GM19238 (cell line): ENCODE results near the gene ELOVL6.
"Not testable (repeated sequence)": the region's sequence is repeated elsewhere in the genome, so short reads cannot be mapped to it uniquely, and the experiment has no call there.

Experiments used
- DNase-seq: peaks from one replicate; pipeline ENCODE4 v3.0.0; 2011; ENCODE audit warnings: low spot score; ENCODE audit not compliant: insufficient read length

The ELOVL6 gene

DNA sequence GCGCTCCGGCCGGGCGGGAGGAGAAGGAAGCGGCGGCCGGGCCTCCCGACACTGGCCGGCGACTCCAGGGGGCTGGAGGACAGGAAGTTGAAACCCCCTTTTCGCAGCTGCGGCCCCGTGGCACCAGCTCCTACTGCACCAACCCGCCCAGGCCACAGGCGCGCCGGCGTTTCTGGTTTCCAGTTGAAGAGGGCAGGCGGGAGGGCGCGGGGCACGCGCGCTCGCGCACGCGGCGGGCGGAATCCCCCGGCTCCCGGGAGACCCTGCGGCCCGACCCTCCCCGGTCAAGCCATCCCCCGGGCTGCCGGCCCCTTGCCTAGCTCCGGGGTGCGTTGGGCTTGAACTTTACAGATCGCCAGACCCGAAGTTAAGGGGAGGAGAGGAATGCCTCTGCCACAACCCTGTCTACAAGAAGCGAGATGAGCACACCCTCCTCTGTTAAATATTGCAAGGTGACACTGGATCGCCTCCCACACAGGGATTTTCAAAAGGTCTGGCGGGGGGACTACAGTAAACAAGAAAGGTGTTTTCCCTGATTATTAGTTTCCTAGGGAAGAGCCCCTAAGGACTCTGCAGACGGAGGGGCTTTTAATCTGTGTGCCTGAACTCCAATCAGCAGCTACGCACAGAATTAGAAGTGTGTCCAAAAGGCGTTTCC, 1.4 kb downstream of the ELOVL6 start:
- DNase-seq = peak; percentile 40

DNA sequence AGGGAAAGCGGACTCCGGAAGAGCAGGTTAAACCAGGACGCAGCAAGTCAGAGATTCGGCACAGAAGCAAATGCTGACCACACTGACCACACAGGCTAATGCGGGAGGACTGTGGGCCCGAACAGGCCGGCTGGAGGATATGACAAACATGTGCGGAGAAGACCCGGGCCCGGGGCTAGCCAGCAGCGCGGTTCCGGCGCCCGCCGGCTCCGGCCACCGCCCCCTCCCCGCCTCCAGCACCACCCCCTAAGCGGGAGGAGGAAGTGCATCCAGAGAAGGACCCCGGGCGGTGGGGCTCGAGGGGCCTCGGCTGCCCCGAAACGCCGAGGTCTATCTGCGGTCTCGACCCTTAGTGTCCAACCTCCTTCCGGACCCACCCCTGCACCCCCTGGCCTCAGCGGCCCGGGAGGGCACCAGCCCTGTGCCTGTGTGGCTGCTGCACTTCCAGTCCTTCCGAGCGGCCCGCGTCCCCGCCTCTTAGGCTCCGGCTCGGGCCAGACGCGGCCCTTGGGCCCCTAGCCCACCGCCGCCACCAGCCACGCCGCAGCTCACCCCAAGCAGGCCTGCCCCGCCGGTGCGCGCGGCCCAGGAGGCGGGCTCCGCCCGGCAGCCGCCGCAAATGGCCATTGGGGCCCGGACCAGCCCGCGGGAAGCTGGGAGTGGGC, 2.1 kb downstream of the ELOVL6 start:
- DNase-seq = peak; percentile 26

DNA sequence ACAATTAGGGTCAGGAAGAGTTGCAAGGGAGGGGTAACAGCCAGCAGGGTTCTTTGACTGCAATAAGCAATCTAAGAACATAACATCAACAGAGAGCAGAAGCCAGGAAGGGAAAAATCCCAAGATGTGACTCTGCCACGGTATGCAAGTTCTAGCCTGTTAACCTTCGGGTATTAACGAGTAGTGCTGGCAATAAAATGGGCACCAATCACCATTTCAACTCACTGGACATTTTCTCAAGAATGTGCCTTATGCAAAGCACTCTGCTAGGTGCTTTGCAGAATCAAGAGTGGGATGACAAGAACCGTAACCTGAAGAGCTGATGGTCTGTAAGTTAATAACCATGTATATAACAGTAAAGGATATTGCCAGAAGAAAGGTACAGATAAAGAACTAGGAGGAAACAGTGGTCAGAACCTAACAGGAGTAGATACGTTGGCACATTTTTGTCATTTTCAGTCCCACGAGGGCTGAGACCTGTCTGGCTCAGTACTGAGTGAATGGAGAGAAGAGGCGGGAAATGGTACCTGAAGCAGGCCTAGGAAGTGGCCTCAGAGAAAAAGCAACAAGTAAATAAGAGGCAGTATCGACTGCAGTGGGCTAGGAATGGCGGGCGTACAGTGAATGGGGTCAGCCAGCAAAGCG, 2.7 kb downstream of the ELOVL6 start:
- DNase-seq = no peak

DNA sequence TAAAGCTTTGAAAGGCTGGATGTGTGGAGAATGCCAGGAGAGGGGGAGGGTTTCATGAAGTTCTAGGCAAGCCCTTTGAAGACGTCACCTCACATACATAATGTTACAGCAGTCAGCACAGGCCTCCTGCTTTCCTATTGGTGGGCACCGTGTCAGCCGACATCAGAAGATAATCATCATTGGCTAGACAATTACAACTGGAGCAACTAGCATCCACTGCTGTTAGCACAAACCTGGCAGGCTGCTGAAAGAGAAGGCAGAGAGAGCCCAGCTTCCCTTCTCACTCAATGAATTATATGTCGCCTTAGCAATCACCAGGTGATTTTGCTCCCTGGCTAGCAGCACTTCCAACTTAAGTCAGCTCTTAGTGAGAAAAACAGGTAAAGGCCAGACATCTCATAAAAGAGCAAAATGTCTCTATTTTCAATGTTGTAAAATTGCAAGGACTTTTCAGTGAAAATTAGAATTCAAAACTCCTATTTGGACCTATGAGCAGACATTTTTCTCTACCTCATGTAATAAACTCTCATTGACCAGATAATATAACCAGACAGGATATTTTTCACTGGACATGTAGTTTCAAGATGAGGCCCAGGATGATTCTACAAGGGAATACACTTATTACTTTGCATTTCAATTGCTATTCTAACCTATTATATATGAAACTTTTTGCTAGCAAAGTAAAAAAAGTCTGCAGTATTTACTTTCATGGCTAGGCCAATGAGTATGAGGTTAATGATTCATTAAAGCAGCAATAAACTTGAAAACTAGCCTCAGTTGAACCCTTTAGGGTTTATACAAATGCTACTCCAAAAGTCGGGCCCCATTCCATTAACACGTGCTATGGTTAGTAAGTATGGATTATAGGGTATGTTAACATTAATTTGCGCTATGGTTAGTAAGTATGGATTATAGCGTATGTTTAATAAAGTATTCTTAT, 4.3 kb downstream of the ELOVL6 start:
- peak; percentile 66 for DNase-seq

DNA sequence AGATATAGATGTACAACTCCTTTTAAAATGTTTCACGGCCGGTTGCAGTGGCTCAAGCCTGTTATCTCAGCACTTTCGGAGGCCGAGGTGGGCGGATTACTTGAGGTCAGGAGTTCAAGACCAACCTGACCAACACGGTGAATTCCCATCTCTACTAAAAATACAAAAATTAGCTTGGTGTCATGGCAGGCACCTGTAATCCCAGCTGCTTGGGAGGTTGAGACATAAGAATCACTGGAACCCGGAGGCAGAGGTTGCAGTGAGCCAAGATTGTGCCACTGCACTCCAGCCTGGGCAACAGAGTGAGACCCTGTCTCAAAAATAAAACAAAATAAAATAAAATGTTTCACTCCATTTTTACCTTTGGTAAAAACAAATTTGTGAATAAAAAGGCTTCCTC, 5.1 kb downstream of the ELOVL6 start:
- not testable (repeated sequence) for DNase-seq

DNA sequence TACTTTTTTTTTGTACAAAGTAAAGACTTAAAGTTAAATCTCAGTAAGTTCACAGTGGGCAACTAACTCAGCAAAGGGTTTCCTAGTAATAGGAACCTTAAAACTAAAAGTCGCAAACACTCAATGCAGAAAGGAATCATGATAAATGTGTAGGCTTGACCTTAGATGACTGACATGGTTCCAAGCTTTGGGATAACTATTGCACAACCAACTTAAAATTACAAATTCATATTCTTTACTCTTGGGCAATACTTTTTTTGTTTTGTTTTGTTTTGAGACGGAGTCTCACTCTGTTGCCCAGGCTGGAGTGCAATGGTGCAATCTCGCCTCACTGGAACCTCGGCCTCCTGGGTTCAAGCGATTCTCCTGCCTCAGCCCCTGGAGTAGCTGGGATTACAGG, 8.2 kb downstream of the ELOVL6 start:
- DNase-seq = no peak

DNA sequence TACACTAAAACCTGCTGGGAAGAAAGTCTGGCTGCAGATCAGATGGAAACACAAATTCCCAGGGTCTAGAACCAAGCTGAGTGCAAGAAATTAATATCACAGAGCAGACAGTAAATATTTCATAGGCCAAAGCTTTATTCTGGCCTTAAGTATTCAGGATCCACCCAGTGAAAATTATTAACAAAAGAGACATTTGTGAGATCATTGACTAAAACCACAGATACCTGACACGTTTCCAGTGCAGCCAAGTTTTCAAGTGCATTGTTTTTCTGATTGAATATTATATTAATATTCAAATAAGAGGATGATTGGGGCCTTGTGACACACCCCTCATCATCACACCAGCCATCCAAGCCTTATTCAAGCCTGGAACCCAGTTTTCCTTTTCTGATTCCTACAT, 10.3 kb downstream of the ELOVL6 start:
- DNase-seq = no peak

DNA sequence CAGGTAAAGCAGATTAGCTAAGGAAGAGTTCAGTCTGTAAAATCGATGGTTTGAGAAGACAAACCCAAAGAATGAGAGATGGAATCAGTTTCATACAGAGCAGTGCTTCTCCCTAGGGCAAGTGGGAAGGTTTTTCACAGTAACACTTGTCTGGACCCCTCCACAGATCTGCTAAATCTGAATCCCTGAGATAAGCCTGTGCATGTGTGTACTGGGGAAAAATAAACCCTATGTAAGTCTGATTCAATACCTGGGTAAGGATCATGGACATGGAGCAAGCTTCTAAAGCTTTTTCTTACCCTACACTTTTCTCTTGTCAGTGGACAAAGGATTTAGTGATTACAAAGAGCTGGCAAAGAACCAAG, 13.6 kb downstream of the ELOVL6 start:
- no peak for DNase-seq

DNA sequence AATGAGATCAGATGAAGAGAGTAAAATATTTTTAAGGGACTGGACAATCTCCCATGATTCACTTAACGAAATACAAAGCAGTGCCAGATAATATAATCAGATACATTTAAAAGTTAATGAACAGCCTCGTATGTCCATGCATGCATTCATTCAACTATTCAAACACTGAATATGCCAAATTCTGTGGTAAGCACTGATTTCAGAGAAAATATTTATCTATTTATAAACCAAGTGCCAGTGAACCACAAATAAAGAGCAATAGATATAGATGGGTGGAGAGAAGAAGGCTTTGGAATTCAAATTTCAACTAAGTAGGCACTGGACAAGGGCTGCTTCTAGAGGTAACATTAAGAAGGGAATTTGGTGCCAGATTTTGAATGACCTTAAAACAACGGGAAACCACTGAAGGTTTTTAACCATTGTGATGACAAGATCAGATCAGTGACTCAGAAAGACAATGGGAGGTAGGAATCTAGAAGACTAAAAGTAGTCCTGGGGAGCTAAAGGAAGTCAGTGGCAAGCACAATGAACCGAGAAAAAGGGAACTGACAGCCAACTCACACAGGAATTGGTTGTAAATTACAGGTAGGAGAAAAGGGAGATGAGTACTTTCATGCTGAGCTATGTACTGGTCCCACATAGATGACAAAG, 14.2 kb downstream of the ELOVL6 start:
- no peak for DNase-seq

DNA sequence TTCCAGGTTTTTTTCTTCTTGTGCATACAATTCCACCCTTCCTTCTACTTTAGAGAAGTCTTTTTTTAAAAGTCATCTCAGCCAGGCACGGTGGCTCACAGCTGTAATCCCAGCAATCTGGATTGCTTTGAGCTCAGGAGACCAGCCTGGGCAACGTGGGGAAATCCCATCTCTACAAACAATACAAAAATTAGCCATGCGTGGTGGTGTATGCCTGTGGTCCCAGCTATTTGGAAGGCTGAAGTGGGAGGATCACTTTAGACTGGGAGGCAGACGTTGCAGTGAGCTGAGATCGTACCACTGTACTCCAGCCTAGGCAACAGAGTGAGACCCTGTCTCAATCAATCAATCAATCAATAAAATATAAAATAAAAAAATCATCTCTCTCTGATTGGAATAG, 14.8 kb downstream of the ELOVL6 start:
- DNase-seq = no peak

DNA sequence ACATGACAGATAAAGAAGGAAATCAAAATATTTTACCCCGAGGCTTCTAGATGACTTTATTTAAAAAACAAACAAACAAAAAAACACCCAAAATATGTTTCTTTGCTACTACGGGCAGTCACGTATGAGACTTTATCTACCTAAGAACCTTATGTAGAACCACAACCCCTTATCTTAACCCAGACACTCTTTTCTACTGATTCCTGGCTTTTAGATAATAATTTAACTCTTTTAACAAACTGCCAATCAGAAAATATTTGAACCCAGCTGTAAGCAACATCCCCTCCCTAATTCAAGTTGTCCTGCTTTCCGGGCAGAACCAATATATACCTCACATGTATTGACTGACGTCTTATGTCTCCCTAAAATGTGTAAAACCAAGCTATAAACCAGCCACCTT, 15.4 kb downstream of the ELOVL6 start:
- no peak for DNase-seq

DNA sequence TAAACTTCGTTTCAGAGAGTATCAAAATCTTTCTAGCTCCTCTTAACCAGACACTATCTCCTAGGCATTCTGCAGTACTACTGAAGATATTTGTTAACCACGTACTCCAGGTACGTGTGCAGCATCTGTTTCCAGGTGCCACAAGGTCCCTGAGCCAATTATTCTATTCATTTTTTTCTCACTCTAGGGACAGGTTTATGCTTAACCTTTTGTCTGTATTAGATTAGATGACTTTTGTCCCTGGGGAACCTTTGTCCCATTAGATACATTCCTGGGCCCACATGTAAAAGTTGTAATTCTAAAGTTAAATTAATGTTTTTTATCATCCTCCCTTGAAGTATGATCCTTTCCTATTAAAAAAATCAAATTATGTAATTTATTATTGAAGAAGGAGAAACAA, 16.5 kb downstream of the ELOVL6 start:
- no peak for DNase-seq

DNA sequence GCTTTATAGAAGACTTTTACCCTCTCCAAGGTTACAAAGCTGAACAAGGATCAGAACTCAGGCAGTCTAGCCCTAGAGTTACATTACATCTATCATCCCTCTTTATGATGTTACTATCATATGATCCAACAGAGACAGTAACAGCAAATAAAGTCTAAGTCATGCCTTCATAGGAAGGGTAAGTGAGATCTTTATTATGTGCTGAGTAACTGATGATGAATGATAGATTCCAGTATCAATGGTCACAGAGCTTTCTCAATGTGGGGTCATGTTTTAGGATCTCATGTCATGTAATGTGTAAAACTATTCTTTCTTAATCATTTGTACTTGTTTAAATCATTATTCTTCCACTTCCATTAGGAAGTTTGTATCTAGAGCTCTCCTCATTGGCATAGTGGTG, 22.8 kb downstream of the ELOVL6 start:
- DNase-seq = no peak

DNA sequence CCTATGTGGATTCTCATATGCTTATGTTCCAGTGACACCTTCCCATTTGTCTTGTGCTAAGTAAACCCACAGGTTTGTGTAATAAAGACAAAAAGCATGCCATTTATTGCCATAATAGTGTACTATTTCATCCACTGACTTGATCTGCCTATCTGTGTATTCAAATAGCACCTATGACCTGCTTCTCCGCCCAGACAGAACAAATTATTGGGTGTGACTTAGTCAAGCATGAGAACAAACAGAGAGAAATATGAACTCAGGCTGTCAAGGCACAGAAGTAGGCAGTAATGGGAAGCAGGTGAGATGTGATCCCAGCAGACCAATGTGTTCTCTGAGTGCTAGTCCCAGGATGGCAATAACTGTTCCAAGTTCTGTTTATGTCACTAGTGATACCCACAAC, 25.4 kb downstream of the ELOVL6 start:
- DNase-seq = no peak

DNA sequence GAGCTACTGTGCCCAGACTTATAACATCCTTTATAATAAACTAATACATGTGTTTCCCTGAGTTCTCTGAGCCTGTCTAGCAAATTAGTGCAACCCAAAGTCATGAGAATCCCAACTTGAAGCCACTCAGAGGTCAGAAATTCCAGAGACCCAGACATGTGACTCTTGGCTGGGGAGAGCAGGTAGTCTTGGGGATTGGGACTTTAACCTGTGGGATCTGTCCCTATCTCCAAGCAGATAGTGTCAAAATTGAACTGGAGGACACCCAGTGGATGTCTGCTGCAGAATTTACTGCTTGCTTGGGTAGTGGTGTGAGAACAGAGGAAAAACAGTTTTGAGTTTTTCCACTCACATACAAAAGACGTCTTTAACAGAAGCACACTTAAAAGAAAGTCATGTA, 26.4 kb downstream of the ELOVL6 start:
- no peak for DNase-seq

DNA sequence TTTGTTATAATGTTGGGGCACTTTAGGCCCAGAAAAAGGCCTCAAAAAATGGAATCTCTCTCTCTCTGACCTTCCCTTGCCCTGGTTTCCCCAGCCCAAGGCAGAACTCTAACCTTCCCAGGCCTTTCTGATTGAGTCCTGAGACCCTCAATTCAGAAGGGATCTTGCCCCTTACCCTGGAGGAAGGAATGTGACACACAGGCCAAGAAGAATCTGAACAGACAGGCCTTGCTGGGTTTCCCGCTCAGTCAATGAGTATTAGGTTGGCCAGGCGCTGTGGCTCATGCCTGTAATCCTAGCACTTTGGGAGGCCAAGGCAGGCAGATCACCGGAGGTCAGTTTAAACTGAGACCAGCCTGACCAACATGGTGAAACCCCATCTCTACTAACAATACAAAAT, 27.6 kb downstream of the ELOVL6 start:
- DNase-seq = no peak

DNA sequence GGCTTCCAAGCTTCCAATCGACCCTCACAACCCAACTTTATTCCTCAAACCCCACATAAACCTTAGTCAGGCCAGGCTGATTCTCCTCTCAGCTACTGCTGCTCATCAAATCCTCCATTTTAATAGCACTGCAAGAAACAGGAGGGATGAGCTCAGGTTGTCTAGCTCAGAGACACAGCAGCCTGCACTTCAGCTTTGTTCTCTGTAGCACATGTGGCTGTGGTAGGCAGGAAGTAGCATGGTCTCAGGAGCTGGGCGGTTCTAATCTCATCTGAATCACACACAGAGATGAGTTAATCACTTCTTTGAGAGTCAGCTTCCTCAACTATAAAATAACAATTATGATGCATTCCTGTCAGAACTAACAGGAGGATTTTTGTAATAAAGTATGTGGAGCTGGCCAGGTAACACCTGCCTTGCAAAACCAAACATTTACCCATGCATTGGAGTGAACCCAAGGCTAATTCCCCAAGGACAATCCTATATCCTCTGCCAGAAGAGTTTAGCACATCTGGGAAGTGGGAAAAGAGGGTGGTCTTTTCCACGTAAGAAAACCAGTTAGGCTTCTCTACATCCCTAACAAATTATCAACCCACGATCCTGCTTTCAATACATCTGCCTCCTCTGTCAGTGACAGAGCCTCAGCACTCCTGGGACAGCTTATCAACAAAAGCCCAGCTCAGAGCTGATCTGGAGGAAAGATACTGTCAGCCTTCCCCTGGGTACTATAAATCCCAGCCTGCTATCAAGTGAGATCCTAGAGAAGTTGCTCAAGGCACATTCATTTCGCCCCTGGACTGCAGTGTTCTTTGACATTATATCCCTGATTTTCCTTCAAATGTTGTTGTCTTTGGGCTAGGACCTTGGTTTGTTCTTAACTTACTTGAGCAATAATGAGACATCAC, 32.8 kb downstream of the ELOVL6 start:
- peak; percentile 7 for DNase-seq

DNA sequence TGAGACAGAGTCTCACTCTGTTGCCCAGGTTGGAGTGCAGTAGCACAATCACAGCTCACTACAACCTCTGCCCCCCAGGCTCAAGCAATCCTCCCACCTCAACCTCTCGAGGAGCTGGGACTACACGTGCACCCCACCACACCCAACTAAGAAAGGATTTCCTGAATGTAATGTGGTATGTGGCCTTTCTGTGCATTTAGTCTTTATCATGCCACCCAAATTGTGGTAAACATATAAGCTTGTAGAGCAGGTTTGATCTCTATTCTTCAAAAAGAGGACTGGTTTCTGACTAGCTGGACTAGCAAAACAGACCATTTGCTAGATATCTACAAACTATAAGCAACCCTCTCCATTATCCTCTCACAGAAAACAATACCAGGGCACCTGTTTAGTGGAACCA, 33.6 kb downstream of the ELOVL6 start:
- no peak for DNase-seq

DNA sequence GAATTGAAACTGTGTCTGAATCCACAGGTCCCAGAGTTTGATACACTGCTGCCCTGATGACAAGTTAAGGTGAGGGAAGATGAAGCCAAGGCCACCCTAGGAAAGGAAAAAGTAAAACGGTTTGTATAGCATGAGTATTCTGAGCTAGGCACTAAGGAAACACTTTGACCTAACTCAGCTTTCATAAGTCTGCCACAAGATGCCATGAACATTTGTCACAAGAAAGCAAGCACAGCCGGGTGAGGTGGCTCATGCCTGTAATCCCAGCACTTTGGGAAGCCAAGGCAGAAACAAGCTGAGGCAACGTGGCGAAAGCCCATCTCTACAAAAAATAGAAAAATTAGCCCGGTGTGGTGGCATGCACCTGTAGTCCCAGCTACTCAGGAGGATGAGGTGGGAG, 34.2 kb downstream of the ELOVL6 start:
- DNase-seq = no peak

DNA sequence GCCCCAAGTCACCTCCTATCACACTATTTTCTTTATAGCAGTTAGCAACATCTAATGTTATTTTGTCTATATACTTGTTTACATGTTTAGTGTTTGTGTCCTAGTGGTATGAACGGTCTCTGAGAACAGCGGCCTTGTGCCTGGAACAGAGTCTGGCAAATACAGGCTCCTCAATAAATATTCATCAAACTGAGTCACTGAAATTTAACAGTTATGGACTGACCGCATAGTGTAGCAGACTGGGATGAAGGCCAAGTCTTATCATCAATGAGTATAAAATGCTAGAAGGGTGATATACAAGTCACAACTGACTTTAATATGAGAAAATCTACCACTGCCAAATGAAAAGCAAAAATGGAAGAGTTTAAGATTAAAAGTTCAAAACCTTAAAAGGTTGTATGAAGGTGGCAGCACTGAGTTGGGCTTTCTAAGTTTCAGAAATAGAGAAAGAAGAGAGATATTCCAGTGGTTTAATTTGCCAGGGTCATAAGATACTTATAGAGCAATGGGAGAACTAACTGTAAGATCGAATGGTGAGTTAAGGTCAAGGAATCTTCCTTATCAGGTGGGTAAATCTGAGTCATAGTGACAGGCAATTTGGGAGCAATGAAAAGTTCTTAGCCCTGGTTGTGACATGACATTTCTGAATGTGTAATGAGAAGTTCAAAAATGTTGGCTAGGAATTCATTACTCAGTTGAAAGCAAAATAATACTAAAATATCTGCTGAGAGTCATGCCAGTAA, 34.9 kb downstream of the ELOVL6 start:
- DNase-seq = no peak
